M059J (cell line): ENCODE data around the gene KLHL9. TPM values are rescaled to one million over a fixed set of nuclear protein-coding genes. Genes with fewer than 3 reads are reported as not detected.
"Not testable (repeated sequence)": the region's sequence is repeated elsewhere in the genome, so short reads cannot be mapped to it uniquely, and the experiment has no call there.

Experiments
- DNase-seq: peaks from one replicate; pipeline ENCODE4 v3.0.0-alpha.2; 2012; ENCODE audit warnings: low read depth
- total RNA-seq: library from RNA; depleted of rRNA; stranded (reverse); fragments of >200 nt; shearing (Covaris generic); gene quantifications from 2 replicates; pipeline ENCODE4 v1.2.3, GENCODE V29; 2014; rRNA removed

The KLHL9 gene, protein sequence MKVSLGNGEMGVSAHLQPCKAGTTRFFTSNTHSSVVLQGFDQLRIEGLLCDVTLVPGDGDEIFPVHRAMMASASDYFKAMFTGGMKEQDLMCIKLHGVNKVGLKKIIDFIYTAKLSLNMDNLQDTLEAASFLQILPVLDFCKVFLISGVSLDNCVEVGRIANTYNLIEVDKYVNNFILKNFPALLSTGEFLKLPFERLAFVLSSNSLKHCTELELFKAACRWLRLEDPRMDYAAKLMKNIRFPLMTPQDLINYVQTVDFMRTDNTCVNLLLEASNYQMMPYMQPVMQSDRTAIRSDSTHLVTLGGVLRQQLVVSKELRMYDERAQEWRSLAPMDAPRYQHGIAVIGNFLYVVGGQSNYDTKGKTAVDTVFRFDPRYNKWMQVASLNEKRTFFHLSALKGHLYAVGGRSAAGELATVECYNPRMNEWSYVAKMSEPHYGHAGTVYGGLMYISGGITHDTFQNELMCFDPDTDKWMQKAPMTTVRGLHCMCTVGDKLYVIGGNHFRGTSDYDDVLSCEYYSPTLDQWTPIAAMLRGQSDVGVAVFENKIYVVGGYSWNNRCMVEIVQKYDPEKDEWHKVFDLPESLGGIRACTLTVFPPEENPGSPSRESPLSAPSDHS
- total RNA-seq: 15.9 and 24.5 TPM in 2 replicates

DNA sequence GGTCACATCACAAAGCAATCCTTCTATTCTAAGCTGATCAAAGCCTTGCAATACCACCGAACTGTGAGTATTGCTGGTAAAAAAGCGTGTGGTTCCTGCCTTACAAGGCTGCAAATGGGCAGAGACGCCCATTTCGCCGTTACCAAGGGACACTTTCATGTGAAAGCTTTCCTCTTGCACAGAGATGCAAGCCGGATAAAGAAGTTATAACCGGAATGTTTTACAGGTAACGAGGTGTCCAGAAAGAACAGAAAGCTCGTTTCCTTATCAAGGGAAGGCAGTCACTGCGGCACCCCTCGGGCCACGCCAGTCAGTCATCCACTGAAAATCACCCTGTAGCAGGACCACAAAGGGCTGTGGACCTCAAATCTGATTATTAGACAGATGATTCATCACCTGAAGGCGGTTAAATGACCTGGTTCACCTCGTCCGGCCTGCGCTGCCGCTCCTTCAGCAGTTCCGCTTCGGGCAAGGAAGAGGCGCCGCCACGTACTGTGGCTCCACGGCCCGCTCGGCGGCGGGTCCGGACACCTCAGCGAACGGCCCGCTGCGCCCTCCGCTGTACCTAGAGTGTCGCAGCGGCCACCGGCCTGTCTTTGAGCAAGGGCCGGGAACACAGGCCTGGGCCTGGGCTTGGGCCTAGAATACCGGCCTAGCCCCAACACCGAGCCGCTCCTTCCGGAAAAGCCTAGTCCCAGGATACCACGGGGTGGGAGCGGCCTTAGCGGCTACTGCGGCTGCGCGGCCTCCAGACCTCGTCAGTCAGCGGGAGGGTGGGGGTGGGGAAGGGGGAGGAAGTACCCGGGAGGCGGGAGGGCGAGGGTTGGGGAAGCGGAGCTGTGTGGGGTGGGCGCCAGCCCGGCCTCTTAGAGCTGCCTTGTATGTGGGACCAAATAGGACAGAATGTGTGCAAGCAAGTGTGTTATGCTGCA, at the start of gene KLHL9:
Gene KLHL9 (minus strand): TSS at position 704 of the 932 bp plus-strand sequence. CDS start 545 bp downstream, at position 159.
- peak; percentile 93 for DNase-seq

DNA sequence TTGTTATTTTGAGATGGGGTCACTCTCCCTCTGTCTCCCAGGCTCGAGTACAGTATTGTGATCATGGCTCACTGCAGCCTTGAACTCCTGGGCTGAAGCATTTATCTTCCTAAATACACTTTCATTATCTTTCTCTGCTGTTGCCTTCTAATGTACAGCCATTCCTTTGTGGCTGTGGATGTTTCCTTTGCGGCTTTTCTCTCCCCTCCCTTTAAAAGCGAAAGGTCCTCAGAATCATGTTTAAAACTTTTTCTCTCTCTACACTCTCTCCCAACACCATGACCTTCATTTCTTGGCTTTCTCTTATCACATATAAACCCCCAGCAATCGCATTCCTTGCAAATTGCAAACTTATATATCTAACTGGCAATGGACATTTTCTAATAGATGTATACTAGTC, 48.4 kb upstream of the KLHL9 start:
- DNase-seq: no peak

DNA sequence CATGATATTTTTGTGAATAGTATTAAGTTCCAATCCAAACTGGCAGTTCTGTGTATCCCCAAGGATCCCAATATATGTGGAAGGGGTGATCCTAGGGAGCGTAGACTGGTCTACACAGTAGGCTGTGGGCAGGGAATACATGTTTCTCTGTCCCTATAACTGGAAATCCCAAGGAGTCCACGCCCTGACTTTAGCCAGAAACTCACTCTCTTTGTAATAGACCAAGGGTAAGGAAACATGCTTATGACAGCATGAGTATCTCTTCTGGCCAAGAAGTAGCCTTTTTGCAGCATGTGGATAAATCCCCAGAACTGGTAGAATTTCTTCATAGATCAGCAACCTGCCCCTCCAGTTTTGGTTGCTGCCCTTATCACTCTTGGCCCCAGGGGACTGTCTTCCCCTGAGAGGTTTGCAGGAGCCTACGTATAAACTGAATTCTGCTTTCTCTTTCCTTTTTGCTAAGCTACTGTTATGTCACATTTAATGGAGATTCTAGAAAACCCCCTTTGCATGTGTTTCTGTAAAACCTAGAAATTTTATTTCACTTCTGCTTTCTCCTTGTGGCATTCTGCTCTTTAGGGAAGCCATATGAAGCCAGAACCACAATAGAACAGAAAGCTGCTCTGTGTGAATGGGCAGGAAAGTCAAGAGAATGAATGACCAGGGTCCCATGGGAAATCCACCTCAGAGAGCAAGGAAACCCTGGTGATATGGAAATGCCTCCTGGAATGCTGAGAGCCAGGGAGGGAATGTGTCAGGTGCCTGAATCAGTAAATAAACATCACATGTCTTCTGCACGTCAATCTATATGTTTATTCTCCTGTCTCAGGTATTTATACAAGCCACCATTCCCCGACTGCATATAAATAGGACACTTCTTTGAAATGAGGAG, 46.5 kb upstream of the KLHL9 start:
- peak; percentile 18 for DNase-seq

DNA sequence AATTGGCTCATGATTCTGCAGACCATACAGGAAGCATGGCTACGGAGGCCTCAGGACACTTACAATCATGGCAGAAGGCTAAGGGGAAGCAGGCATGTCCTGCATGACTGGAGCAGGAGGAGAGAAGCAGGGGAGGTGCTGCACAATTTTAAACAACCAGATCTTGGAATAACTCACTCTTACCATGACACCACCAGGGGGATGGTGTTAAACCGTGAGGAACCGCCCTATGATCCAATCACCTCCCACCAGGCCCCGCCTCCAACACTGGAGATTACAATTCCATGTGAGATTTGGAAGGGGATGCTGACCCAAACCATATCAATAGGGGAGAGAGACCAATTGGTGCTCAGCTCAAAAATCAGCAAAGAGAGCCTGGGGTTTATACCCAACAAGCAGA, 36.3 kb upstream of the KLHL9 start:
- DNase-seq: not testable (repeated sequence)

DNA sequence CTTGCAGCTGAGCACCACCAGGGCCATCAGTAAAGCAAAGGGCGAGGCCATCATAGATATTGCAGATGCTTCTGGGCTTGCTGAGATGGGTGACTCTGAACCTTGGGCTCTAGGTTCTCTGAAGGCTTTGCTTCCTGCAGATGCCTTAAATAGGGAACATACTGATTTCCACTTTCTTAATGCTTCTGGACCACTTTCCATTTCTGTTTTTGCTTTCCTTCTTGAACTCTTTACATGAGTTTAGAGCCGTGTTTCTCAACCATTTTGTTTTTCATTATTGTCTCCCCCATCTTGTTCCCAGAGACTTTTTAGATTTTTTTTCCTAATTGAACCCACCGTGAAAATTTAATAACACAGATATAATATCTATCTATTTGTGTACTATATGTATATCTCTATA, 32.8 kb upstream of the KLHL9 start, which contains the start of gene IFNA13:
Gene IFNA13 (minus strand): TSS at position 101 of the 400 bp plus-strand sequence. CDS start 47 bp downstream, at position 54.
- DNase-seq: no peak

DNA sequence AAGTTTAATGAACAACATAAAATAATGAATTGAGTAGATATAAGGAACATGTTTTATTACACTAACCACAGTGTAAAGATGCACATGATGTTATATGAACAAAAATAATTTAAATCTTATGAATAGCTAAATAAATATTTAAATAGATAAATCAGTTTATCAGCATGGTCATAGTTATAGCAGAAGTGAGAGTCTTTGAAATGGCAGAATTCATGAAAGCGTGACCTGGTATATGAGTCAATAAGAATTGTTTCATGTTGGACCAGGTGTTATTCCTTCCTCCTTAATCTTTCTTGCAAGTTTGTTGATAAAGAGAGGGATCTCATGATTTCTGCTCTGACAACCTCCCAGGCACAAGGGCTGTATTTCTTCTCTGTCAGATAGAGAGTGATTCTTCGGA, 32.0 kb upstream of the KLHL9 start:
- DNase-seq: not testable (repeated sequence)

DNA sequence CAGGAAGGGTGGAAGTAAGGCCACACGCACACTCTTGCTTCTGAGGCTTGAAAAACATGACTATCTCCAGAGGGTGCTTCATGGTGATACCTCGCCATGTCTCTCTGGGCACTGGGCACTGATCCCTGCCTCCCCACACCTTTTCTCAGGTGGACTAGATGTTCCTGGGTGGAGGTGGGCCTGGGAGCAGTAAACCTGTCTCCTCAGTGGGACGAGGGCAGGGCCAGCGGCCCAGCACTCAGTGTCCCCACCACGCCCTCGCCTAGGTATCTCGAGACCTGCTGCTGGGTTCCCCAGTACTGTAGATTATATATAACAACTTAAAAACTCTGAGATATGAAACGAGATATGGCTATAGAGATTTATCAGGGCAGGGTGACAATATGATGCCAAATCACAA, 27.1 kb upstream of the KLHL9 start:
- DNase-seq: no peak

DNA sequence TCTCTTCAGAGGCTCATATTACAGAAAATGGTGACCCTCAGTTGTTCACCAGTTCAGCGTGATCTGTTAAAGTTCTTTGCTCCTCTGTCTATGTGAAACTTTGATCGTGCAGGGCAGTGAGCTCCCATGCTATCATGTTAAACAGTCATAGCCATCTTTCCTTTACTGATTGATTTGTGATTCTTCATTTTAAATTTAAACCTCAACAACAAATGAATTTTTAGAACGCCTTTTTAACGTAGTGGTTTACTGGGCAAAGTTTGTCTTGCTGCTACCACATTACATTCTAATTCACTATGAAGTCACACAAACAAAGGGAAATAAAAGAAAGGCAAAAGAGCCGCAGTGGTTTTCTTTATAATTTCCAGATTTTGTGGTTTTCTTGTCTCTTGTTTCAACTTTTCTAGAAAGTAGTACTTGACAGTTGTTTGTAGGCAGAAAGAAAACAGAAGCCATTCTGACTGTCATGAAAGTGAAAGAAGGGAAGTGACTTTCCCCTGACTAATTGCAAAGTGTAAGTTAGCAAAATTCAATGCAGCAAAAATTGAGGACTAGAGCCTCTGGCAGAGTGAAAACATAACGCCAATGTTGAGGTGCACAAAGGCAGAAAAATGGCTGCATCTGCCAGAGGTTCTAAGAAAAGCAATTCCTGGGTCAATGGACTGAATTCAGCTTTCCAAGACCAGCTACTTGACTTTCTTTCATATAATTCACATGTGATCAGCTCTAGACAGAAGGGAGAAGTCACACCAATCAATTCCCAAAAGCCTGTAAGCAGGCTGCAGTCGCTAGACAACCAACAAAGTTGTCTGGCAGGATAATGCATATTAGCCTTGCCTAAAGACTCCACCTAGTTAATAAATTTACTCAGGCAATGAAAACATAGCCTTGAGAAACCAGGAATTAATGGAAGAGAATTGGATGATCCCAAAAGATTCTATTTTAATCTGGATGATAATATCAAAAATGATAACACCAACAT, 22.6 kb upstream of the KLHL9 start:
- DNase-seq: peak; percentile 37

DNA sequence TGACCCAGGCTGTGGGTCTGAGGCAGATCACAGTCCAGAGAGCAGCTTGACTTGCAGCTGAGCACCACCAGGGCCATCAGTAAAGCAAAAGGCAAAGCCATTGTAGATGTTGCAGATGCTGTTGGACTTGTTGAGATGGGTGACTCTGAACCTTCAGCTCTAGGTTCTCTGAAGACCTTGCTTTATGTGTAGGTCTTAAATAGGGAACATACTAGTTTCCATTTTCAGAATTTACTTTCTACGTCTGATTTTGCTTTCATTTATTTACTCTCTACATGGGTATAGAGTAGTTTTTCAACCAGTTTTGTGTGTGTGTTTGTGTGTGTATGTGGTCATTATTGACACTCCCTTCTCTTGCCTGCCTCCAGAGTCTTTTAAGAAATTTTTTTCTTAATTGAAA, 15.6 kb upstream of the KLHL9 start, which contains the start of gene IFNA6:
Gene IFNA6 (minus strand): TSS at position 101 of the 400 bp plus-strand sequence. CDS start 0 bp downstream, at position 101.
- DNase-seq: no peak

DNA sequence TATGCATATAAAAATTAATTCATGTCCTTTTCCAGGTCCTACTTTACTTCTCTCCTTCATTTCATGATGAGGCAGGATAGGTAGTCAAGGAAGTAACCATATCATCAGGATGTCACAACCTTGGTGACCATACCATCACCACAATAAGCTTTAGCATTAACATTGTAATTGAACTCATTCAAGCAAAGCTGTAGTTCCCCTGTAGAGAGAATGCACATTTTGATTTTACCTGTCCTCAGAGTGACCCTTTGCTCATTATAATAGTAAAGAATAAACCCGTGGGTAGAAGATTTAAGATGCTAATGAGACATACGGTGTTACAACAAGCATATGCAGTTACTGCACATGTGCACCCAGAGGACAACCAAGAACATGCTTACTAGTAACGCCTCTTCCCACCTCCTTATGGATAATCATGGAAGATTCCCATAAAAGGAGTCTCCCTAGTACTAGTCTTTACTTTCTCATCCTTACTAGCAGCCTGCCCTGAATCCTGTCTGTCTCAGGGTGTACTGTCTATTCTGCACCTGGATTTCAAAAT, 13.3 kb upstream of the KLHL9 start:
- DNase-seq: no peak

DNA sequence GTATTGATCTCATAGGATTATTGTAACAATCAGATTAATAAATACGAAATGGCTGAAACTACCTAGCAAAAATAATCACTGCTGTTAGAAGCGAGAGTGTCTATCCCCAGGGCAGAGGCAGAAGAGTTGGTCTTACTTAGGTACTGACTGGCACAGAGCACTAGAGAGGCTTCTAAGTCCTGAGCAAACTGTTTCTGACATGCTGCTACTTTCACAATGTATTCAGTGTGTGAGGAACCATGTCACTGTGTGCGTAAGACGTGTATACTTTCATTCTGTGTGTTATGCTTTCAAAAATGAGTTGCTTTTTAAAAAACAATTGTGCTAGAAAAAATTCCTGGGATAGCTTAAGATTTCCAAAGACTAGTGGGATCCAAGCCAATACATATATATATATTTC, 5.5 kb upstream of the KLHL9 start:
- no peak for DNase-seq

DNA sequence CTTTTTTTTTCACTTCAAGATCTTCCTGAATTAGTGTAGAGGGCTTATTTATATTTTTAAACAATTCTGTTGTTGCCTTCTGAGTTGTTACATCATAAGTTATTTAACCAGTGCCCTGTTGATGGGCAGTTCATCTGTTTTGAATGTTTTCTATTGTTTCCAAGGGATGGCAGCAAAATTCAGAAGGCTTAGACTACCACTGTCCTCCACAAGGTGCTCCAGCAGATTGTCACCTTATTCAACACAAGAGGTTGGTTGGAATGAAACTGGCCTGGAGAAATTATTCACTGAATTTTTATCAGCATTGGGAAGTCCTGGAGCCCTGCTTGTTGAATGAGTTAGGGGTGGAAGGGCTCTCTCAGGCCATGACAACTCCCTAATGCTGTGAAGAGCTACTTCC, 1.3 kb upstream of the KLHL9 start:
- DNase-seq: peak; percentile 34

DNA sequence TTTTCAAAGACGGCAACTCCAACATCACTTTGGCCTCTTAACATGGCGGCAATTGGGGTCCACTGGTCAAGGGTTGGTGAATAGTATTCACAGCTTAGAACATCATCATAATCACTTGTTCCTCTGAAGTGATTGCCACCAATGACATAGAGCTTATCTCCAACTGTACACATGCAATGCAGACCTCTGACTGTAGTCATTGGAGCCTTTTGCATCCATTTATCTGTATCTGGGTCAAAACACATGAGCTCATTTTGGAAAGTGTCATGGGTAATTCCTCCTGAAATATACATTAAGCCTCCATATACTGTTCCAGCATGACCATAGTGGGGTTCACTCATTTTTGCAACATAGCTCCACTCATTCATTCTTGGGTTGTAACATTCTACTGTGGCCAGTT, 2.0 kb downstream of the KLHL9 start:
- no peak for DNase-seq

DNA sequence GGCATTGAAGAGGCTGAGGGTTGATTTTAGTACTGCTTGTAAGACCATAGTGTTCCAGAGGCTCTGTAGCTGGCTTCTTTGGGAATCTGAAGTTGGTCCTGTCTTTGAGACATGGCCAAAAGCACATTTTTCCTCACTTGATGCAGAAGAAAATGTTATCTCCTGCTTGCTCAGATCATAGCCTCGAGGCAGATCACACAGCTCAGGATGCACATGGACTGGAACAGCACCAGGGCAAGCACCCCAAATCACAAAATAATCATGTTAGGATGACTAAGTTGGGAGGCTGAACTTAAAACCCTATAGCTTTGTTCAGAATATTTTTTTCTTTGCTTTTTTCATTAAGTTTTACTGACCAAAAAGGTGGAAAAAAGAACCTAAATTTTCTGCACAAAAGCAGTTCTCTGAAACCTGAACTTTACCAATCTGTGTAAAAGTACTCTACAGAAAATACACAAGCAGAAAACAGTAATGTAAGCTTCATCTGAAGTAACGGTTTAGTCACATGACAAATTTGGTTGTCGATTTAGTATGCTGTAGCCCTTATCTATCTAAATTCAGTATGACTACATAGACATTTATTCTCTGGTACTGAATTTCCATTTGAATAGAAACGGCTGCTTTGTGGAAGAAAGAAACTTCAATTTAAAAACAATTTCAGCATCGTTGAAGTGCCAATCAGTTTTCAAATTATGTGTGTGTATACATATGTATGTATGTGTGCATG, 3.4 kb downstream of the KLHL9 start:
- DNase-seq: peak; percentile 53

DNA sequence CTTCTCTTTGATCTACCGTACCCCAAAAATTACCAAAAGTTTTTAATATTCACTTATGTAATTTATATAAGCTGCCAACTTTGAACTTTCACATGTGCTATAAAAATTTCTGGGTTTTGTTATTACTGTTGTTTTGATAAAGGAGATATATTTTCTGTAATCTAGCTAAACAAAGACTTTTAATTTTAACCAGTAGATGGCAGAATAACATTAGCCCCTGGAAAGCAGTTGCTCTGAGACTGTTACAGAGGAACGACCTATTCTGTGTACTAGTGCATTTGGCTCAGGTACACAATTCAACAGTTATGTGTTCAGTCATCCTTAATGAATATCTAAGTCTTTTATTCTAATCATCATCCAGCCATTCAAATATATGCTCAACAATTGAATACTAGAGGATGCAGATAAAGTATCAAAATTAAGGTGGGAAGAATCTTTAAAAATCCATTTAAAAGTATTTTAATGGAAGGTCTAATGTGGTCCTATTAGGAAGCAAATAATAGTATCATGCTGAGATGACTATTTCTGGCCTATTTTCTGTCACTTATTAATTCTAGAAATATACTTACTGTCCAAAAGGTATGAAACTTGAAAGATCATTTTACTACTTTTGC, 8.6 kb downstream of the KLHL9 start:
- DNase-seq: peak; percentile 66

DNA sequence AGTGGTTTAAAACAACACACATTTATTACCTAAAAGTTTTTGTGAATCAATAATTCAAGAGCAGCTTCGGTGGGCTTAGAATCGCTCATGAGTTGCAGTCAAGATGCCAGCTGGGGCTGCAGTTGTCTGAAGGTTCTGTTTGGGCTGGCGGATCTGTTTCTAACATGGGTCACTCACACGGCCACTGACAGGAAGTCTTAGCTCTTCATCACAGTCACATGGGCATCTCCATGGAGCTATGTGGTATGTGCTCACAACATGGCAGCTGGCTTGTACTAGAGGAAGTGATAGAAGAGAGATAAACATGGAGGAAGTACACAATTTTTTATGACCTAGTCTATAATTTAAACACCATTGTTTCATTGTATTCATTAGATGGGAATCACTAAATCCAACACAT, 11.2 kb downstream of the KLHL9 start:
- no peak for DNase-seq

DNA sequence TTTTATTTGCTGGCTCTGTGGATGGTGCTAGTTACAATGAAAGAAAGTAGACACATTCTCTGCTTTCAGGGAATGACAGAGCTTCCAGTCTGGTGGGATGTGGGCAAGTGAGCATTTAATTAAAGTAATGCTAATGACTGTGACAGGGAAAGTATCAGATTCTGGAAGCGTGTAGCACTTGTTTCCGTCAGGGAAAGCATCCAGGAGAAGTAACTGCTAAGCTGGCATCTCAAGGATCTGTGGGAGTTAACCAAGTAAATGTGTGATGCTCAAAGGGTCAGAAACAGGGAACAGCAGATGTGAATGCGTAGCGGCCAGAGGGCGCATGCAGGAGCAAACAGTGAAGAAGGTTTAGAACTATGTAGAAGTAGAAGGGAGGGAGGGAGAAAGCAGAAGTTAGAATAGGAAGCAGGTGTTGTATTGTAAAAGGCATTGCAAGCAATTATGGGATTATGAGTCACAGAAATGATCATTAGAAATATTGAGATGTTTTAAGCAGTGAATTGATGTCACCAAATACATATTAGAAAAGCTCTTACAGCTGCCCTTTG, 12.2 kb downstream of the KLHL9 start:
- DNase-seq: no peak

DNA sequence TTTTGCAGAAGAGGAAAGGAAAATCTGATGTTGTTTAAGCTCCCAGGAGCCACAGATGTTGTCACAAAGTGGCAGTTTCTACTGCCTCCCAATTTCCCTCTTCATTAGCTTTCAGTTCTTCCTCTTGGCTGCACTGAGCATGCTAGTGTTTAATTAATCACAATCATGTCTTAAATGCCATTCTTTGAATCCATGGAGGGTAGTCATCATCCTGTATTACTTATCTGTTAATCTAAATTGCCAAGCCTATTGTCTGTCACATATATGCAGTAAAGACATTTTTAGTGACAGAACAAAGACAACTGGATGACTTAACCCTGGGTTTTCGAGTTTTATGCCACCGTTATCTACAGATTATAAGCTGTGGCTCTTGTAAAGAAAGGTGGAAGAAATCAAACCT, 14.7 kb downstream of the KLHL9 start:
- DNase-seq: peak; percentile 18
